Activated gamma-delta T cell treated with anti-CD3 and anti-CD28 coated beads, Interleukin-2, amount 50 U/mL, for 16 hours (primary cell): ENCODE results near the gene LRMDA.

Experiments
- DNase-seq: peaks from one replicate; pipeline ENCODE4 v3.0.0-alpha.2; 2020; ENCODE audit warnings: low read depth

LRMDA gene

GRCh38 chr10:76403912-76404311 is 972.5 kb downstream of the LRMDA start:
- DNase-seq = no peak

- no peak for DNase-seq
These were observed 973.1 kb downstream of the LRMDA start for GRCh38 chr10:76404531-76404930.

GRCh38 chr10:76405922-76406321 is 974.5 kb downstream of the LRMDA start:
- DNase-seq = no peak

GRCh38 chr10:76408646-76409045 is 977.2 kb downstream of the LRMDA start:
- no peak for DNase-seq

GRCh38 chr10:76411729-76412435 is 980.5 kb downstream of the LRMDA start:
- DNase-seq = no peak

GRCh38 chr10:76415554-76415953 is 984.1 kb downstream of the LRMDA start:
- no peak for DNase-seq

- no peak for DNase-seq
These were observed 985.2 kb downstream of the LRMDA start for GRCh38 chr10:76416642-76417041.

GRCh38 chr10:76420725-76421124 is 989.3 kb downstream of the LRMDA start:
- no peak for DNase-seq

- no peak for DNase-seq
These were observed 991.3 kb downstream of the LRMDA start for GRCh38 chr10:76422769-76423168.

- DNase-seq = no peak
These were observed 997.3 kb downstream of the LRMDA start for GRCh38 chr10:76428551-76429367.

- no peak for DNase-seq
These were observed 998.1 kb downstream of the LRMDA start for GRCh38 chr10:76429368-76430060.

- DNase-seq = no peak
These were observed 998.7 kb downstream of the LRMDA start for GRCh38 chr10:76430061-76430645.

GRCh38 chr10:76432016-76433012 is 1000.9 kb downstream of the LRMDA start:
- DNase-seq = no peak

- no peak for DNase-seq
These were observed 1002.0 kb downstream of the LRMDA start for GRCh38 chr10:76433161-76434005.

- DNase-seq = no peak
These were observed 1003.7 kb downstream of the LRMDA start for GRCh38 chr10:76435157-76435556.

- DNase-seq = no peak
These were observed 1005.0 kb downstream of the LRMDA start for GRCh38 chr10:76436401-76436811.

GRCh38 chr10:76436981-76437380 is 1005.6 kb downstream of the LRMDA start:
- no peak for DNase-seq

- DNase-seq = no peak
These were observed 1009.0 kb downstream of the LRMDA start for GRCh38 chr10:76440426-76440825.

- DNase-seq = no peak
These were observed 1010.7 kb downstream of the LRMDA start for GRCh38 chr10:76442113-76442512.
